ENCODE data around the gene ELP2.

- no peak for TF ChIP-seq CTCF (tag by site-specific recombination; IDR thresholded peaks at IDR 0.05)
- no peak for TF ChIP-seq ZNF521 (tag by site-specific recombination; IDR thresholded peaks at IDR 0.05)
- no peak for TF ChIP-seq ZNF776 (tag by site-specific recombination; IDR thresholded peaks at IDR 0.05; ENCODE audit: borderline replicate concordance)
- TF ChIP-seq ZNF121 (tag by site-specific recombination; IDR thresholded peaks at IDR 0.05) = no peak
- TF ChIP-seq ZBTB20 (tag by site-specific recombination; IDR thresholded peaks at IDR 0.05) = no peak
- no peak for TF ChIP-seq ZSCAN5A (tag by site-specific recombination; IDR thresholded peaks at IDR 0.05)
- TF ChIP-seq SP7 (tag by site-specific recombination; IDR thresholded peaks at IDR 0.05) = no peak
- TF ChIP-seq REST (tag by site-specific recombination; IDR thresholded peaks at IDR 0.05) = no peak
These were observed 45.8 kb downstream of the ELP2 start for GRCh38 chr18:36175481-36175880.
